ENCODE results near the gene BLOC1S3.

GRCh38 chr19:45163156-45163555, 15.4 kb upstream of the BLOC1S3 start:
- TF ChIP-seq CTCF (IDR thresholded peaks at IDR 0.05; ENCODE audit: borderline replicate concordance, extremely low read depth, low read length, poor library complexity, severe bottlenecking), result no peak
- TF ChIP-seq EZH2 (IDR thresholded peaks at IDR 0.05; ENCODE audit: borderline replicate concordance, low read depth, low read length, severe bottlenecking), result no peak

Measured in DND-41 (cell line).